DOHH2 (cell line): Measurements from ENCODE around the gene ANKRD39.

Source experiments
- H3F3A ChIP-seq: fragments of 200-600 bp; sonication (generic), shearing (Covaris generic); 2 replicates; pipeline ENCODE4 v1.6.0; 2016; ENCODE audit warnings: antibody characterized with exemption, mild to moderate bottlenecking; ENCODE audit not compliant: control insufficient read depth, insufficient read depth
- H3K27ac ChIP-seq: fragments of 200-600 bp; sonication (generic); 2 replicates; pipeline ENCODE4 v1.5.1; 2014; ENCODE audit warnings: low read depth, mild to moderate bottlenecking, low read length, moderate library complexity
- H3K27me3 ChIP-seq: fragments of 200-600 bp; sonication (generic); 2 replicates; pipeline ENCODE4 v1.6.1; 2014; ENCODE audit warnings: mild to moderate bottlenecking, low read length, mixed read lengths; ENCODE audit not compliant: control insufficient read depth
- H3K36me3 ChIP-seq: fragments of 200-600 bp; sonication (generic); 2 replicates; pipeline ENCODE4 v1.6.1; 2014; ENCODE audit warnings: mild to moderate bottlenecking, low read length, moderate library complexity, mixed read lengths; ENCODE audit not compliant: control insufficient read depth
- H3K4me1 ChIP-seq: fragments of 200-600 bp; sonication (generic); 2 replicates; pipeline ENCODE4 v1.6.1; 2014; ENCODE audit warnings: mild to moderate bottlenecking, low read length, mixed read lengths; ENCODE audit not compliant: control insufficient read depth
- H3K4me2 ChIP-seq: fragments of 200-600 bp; sonication (generic); 2 replicates; pipeline ENCODE4 v1.6.0; 2014; ENCODE audit warnings: mild to moderate bottlenecking, low read length, moderate library complexity
- H3K4me3 ChIP-seq: fragments of 200-600 bp; sonication (generic); 2 replicates; pipeline ENCODE4 v1.5.1; 2014; ENCODE audit warnings: mild to moderate bottlenecking, low read length, mixed read lengths
- H3K79me2 ChIP-seq: fragments of 200-600 bp; sonication (generic); 2 replicates; pipeline ENCODE4 v1.6.1; 2014; ENCODE audit warnings: mild to moderate bottlenecking, low read length, mixed read lengths; ENCODE audit not compliant: control insufficient read depth
- H3K9me2 ChIP-seq: fragments of 200-600 bp; sonication (generic); replicated peaks from 2 replicates; pipeline ENCODE4 v1.6.1; 2014; ENCODE audit warnings: mild to moderate bottlenecking, low read length, mixed read lengths; ENCODE audit not compliant: control insufficient read depth
- H3K9me3 ChIP-seq: fragments of 200-600 bp; sonication (generic); 2 replicates; pipeline ENCODE4 v1.6.1; 2014; ENCODE audit warnings: antibody characterized with exemption, low read length, mixed read lengths; ENCODE audit not compliant: control insufficient read depth, insufficient read depth
- H4K20me1 ChIP-seq: fragments of 200-600 bp; sonication (generic); 2 replicates; pipeline ENCODE4 v1.6.0; 2014; ENCODE audit warnings: low read depth, mild to moderate bottlenecking, antibody characterized with exemption, low read length, moderate library complexity; ENCODE audit not compliant: control insufficient read depth, insufficient read depth
- EZH2phosphoT487 ChIP-seq: fragments of 200-600 bp; sonication (generic); IDR thresholded peaks from 2 replicates; pipeline ENCODE4 v1.6.1; 2017; ENCODE audit warnings: borderline replicate concordance, mild to moderate bottlenecking, antibody characterized with exemption, low read length, moderate library complexity, mixed read lengths
- TF ChIP-seq, protein P1 (sequence below): fragments of 200-600 bp; sonication (generic); IDR thresholded peaks from one replicate; pipeline ENCODE4 v1.5.1; 2014; ENCODE audit warnings: antibody characterized with exemption, mild to moderate bottlenecking, low read depth, low read length; ENCODE audit not compliant: poor library complexity, severe bottlenecking

ANKRD39 gene

DNA sequence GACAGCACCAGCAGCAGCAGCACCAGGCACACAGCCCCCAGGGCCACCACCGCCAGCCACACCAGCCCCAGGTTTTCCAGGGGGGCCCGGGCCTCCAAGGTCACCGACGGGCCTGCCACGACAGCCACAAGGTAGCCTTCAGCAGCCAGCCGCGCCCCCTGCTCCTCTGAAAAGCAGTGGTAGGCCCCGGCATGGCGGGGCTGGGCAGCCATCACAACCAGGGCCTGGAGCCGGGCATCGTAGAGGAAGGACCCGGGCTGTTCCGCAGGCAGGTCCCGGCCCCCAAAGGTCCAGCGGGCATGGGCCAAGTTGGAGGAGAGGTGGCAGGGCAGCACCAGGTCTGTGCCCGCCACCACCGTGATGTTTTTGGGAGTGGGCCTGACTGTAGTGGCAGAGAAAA is 3.3 kb upstream of the ANKRD39 start:
- Histone ChIP-seq H3K36me3 (no peaks in the 10 kb centered on the region), H3K27ac (no peak overlapping the region), H3K4me1 (peaks cover 22% of the 10 kb centered on the region)

DNA sequence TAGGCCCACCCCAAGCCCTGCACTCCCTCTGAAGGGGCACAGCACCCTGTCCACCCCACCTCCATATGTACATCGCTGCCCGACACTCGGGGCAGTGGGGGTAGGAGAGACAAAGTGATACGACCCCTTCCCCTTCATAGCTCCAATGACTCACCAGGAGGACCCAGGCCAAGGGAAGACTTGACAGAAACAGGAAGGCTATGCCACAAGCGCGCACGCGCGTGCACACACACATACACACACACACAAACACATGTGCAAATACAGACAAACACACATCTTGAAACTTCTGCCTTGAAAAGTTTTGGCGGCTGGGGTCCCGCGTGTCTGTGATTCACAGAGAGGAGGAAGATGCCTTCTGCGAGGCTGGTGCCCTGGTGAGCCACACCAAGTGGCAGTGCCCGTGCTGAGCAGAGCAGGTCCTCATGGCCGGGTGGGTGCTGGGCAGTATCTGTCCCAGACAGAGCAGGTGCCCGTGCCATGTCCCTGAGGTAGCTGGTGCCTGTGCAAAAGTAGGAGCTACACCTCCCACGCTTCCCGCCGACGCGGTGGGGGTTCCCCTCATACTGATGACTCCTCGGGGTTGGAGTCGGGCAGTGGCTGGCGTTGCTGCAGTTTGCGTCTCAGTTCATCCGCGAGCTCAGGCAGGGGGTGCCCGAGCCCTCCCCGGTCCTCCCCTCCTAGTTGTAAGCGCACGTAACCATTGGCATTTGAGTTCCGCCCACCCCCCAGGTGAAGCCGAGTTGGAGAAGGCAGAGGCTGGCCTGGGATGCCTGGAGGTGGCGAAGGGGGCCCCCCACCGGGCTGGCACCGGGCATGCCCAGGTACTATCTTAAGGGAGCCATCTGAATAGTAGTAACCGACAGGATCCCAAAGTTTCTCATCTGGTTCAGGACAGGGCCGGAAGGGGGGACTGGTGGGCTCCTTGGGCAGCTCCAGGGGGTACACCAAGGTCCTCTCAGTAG is 2.5 kb upstream of the ANKRD39 start:
- Histone ChIP-seq H3K27me3 (peaks cover 14% of the 10 kb centered on the region), H4K20me1 (no peaks in the 10 kb centered on the region; the same call in 1 of the 2 replicates), H3K4me2 (no peak overlapping the region), H3K9me3 (no peaks in the 10 kb centered on the region), H3K79me2 (peaks cover 16% of the 10 kb centered on the region), H3K4me3 (no peak overlapping the region), H3K4me1 (peaks cover 22% of the 10 kb centered on the region), H3K9me2 (no peaks in the 10 kb centered on the region), H3K27ac (no peak overlapping the region), H3F3A (no peaks in the 10 kb centered on the region), H3K36me3 (no peaks in the 10 kb centered on the region)
- no peak for TF ChIP-seq EZH2phosphoT487
- TF ChIP-seq, protein P1, sequence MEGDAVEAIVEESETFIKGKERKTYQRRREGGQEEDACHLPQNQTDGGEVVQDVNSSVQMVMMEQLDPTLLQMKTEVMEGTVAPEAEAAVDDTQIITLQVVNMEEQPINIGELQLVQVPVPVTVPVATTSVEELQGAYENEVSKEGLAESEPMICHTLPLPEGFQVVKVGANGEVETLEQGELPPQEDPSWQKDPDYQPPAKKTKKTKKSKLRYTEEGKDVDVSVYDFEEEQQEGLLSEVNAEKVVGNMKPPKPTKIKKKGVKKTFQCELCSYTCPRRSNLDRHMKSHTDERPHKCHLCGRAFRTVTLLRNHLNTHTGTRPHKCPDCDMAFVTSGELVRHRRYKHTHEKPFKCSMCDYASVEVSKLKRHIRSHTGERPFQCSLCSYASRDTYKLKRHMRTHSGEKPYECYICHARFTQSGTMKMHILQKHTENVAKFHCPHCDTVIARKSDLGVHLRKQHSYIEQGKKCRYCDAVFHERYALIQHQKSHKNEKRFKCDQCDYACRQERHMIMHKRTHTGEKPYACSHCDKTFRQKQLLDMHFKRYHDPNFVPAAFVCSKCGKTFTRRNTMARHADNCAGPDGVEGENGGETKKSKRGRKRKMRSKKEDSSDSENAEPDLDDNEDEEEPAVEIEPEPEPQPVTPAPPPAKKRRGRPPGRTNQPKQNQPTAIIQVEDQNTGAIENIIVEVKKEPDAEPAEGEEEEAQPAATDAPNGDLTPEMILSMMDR: no peak

More for the DNA sequence above, 3.3 kb upstream of the ANKRD39 start:
- no peak overlapping the region for H3K4me2 ChIP-seq
- H3K4me3 ChIP-seq: no peak overlapping the region
- no peaks in the 10 kb centered on the region for H3K9me3 ChIP-seq
- H3F3A ChIP-seq: no peaks in the 10 kb centered on the region
- TF ChIP-seq EZH2phosphoT487: no peak
- TF ChIP-seq, protein P1: no peak
- H3K9me2 ChIP-seq: no peaks in the 10 kb centered on the region
- peaks cover 15% of the 10 kb centered on the region for H3K27me3 ChIP-seq
- H4K20me1 ChIP-seq: no peaks in the 10 kb centered on the region; the same call in 1 of the 2 replicates
- peaks cover 13% of the 10 kb centered on the region for H3K79me2 ChIP-seq

DNA sequence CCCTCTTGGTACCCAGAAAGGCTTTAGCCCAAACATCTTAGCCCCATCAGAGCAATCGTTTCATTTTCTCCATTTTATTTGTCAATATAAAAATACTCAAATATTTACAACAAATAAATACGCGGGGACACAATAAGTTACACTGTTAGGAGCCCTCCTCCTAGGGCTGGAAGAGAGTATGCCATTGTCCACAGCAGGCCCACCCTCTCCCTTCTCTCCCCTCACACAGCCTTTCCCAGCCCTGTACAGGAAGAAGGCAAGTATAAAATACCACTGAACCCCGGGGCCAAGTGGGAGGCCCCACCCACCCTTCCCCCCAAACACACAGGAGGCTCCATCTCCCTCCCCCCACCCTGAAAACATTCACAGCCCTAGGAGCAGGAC is 1.9 kb upstream of the ANKRD39 start:
- no peak for TF ChIP-seq EZH2phosphoT487
- TF ChIP-seq, protein P1: no peak
- H3F3A ChIP-seq: no peaks in the 10 kb centered on the region
- H3K79me2 ChIP-seq: peaks cover 16% of the 10 kb centered on the region
- H3K4me2 ChIP-seq: no peak overlapping the region
- no peak overlapping the region for H3K4me3 ChIP-seq
- peaks cover 22% of the 10 kb centered on the region for H3K4me1 ChIP-seq
- H3K9me3 ChIP-seq: no peaks in the 10 kb centered on the region
- no peaks in the 10 kb centered on the region for H3K36me3 ChIP-seq
- no peak overlapping the region for H3K27ac ChIP-seq
- H4K20me1 ChIP-seq: no peaks in the 10 kb centered on the region; the same call in 1 of the 2 replicates
- no peaks in the 10 kb centered on the region for H3K9me2 ChIP-seq
- peaks cover 14% of the 10 kb centered on the region for H3K27me3 ChIP-seq
